ENCODE data around the gene RNF38.
"Not testable (repeated sequence)": the region's sequence is repeated elsewhere in the genome, so short reads cannot be mapped to it uniquely, and the experiment has no call there.

The RNF38 gene

GRCh38 chr9:36407122-36407723 is 7.2 kb upstream of the RNF38 start:
- peak; percentile 25 to 44 for DNase-seq (ENCODE audit: low read depth in 2 of 2)

DNA sequence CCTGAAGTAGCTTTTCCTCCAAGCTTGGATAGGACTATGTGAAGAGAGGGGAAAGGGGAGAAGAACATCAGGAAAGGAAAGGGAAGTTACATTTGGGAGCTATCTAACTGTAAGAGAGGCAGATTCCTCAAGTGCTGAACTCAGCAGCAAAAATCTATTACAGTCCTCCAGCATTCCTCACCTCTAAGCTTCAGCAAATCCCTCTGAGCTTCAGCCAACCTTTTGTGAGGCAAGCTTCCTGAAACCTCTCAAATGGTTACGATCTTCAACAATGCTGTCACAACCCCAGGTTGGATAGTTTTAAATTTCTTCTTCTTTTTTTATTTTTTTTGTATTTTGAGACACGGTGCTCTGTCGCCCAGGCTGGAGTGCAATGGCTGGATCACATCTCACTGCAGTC is 2.5 kb upstream of the RNF38 start:
- DNase-seq (ENCODE audit: low read depth in 2 of 2): no peak

- no peak for DNase-seq (ENCODE audit: low read depth in 2 of 2)
These were observed 1.9 kb upstream of the RNF38 start for GRCh38 chr9:36401897-36402480.

GRCh38 chr9:36401164-36401740 is 1.2 kb upstream of the RNF38 start:
- no peak for DNase-seq (ENCODE audit: low read depth in 2 of 2)

GRCh38 chr9:36400332-36401163 is 479 bp upstream of the RNF38 start:
- DNase-seq (ENCODE audit: low read depth in 2 of 2): peak; percentile 81 to 88

- no peak for DNase-seq (ENCODE audit: low read depth in 2 of 2)
These were observed 1.3 kb downstream of the RNF38 start for GRCh38 chr9:36398745-36399144.

DNA sequence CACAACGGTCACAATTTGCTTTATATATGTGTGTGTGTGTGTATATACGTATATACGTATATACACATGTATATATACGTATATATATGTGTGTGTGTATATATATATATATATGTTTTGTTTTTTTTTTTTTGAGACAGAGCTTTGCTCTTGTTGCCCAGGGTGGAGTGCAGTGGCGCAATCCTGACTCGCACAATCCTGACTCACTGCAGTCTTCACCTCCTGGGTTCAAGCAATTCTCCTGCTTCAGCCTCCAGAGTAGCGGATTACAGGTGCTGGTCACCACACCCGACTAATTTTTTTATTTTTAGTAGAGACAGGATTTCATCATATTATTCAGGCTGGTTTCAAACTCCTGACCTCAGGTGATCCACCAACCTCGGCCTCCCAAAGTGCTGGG is 3.1 kb downstream of the RNF38 start:
- DNase-seq (ENCODE audit: low read depth in 2 of 2): no peak

GRCh38 chr9:36392489-36392888 is 7.6 kb downstream of the RNF38 start:
- no peak for DNase-seq (ENCODE audit: low read depth in 2 of 2)

- no peak for DNase-seq (ENCODE audit: low read depth in 2 of 2)
These were observed 10.5 kb downstream of the RNF38 start for GRCh38 chr9:36389590-36389989.

GRCh38 chr9:36386396-36386965 is 13.6 kb downstream of the RNF38 start:
- DNase-seq (ENCODE audit: low read depth in 2 of 2): not testable (repeated sequence)

DNA sequence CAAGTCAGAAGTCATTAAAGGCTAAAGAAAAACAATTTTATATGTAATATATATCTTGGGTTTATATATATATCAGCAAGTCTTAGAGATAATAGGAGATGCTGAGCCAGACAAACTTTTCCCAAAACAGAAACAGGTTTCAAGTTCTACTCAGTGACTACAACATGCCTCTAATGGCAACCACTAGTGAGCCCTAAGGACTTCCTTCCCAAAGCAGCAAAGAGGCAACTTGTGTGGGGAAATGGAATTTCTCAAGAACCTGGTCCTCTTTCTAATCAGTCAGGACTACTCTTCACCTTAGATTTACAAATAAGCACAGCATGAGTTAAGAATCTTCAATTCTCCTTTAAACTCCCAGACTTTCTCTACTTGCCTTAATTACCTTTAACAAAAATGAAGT is 17.6 kb downstream of the RNF38 start:
- no peak for DNase-seq (ENCODE audit: low read depth in 2 of 2)

GRCh38 chr9:36364577-36364976 is 35.5 kb downstream of the RNF38 start:
- no peak for DNase-seq (ENCODE audit: low read depth in 2 of 2)

DNA sequence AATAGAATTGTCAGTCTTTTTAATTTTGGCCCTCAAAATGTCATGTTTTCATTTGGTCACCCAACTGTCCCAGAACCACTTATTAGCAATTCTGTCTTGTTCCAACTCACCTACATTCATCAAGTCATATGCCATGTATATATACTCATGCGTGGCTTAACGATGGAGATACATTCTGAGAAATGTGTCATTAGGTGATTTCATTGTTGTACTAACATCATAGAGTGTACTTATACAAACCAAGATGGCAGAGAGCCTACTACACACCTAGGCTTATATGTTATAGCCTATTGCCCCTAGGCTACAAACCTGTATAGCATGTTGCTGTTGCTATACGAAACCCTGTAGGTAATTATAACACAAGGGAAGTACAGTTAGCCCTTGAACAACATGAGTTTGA is 36.6 kb downstream of the RNF38 start:
- DNase-seq (ENCODE audit: low read depth in 2 of 2): no peak

GRCh38 chr9:36358486-36358885 is 41.6 kb downstream of the RNF38 start:
- no peak for DNase-seq (ENCODE audit: low read depth in 2 of 2)

GRCh38 chr9:36357639-36358038 is 42.4 kb downstream of the RNF38 start:
- DNase-seq (ENCODE audit: low read depth in 2 of 2): no peak

GRCh38 chr9:36346569-36346968 is 53.5 kb downstream of the RNF38 start:
- no peak for DNase-seq (ENCODE audit: low read depth in 2 of 2)

GRCh38 chr9:36345103-36345846 is 54.8 kb downstream of the RNF38 start:
- DNase-seq (ENCODE audit: low read depth in 2 of 2): no peak

DNA sequence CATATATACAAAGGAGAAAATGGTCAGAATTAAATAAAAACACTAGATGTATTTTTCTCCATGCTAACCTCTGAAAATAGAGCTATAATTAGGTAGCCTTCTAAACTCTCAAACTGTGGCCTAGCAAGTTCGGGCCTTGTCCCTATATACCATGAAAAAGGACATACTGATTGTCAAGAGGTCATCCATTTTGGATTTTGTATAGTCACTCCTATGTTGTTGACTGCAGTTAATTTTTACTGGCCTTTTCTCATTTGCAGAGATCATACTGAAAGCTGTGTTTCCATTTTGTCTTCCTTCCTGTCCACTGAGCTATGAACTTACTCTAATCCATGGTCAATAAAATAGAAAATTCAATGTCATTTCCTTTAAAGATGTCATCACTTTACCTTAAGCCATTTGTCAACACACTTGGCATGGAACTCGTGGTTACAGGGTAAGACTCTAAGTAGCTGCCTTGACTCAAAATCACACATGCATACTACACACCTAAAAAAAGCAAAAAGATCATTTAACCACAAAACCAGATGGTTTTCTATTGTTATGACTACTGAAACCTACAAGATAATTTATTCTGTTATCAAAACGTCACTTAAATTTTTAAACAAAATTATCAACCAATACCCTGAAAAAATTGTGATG is 58.0 kb downstream of the RNF38 start:
- DNase-seq (ENCODE audit: low read depth in 2 of 2): no peak

- DNase-seq (ENCODE audit: low read depth in 2 of 2): no peak
These were observed 62.2 kb downstream of the RNF38 start for GRCh38 chr9:36337865-36338264.

- no peak for DNase-seq (ENCODE audit: low read depth in 2 of 2)
These were observed 63.1 kb downstream of the RNF38 start for GRCh38 chr9:36337002-36337401.
